Stomach smooth muscle (tissue), 2 donors: ENCODE measurements around the gene LRRC56.
A peak's percentile ranks its signal among the peaks of the same experiment; 100 is the strongest.
"Not testable (repeated sequence)": the region's sequence is repeated elsewhere in the genome, so short reads cannot be mapped to it uniquely, and the experiment has no call there.

Source experiments
- H3K27ac ChIP-seq: one replicate; pipeline ENCODE4 v1.7.0; 2013; ENCODE audit warnings: mild to moderate bottlenecking, low read length, inconsistent platforms
- H3K27me3 ChIP-seq, 2 donors: one replicate each; pipeline ENCODE4 v1.7.0; 2013; ENCODE audit warnings: low read length in 2 of 2; ENCODE audit not compliant: insufficient read depth in 2 of 2, control insufficient read depth in 1 of 2
- H3K36me3 ChIP-seq, 2 donors: one replicate each; pipeline ENCODE4 v1.7.0; 2013; ENCODE audit warnings: low read length in 2 of 2; ENCODE audit not compliant: control insufficient read depth in 2 of 2, insufficient read depth in 2 of 2
- H3K4me1 ChIP-seq: one replicate; pipeline ENCODE4 v1.7.0; 2013; ENCODE audit warnings: low read length; ENCODE audit not compliant: control insufficient read depth, insufficient read depth
- H3K4me3 ChIP-seq, 2 donors: one replicate each; pipeline ENCODE4 v1.7.0; 2013; ENCODE audit warnings: low read length in 2 of 2
- H3K9ac ChIP-seq, 2 donors: one replicate each; pipeline ENCODE4 v1.7.0; 2013; ENCODE audit warnings: low read length in 2 of 2, mild to moderate bottlenecking in 1 of 2
- H3K9me3 ChIP-seq, 2 donors: one replicate each; pipeline ENCODE4 v1.7.0; 2013; ENCODE audit warnings: low read length in 2 of 2; ENCODE audit not compliant: control insufficient read depth in 2 of 2
- donor health status: healthy.
- donor health status: Pancreatic carcinoma.

LRRC56 gene

DNA sequence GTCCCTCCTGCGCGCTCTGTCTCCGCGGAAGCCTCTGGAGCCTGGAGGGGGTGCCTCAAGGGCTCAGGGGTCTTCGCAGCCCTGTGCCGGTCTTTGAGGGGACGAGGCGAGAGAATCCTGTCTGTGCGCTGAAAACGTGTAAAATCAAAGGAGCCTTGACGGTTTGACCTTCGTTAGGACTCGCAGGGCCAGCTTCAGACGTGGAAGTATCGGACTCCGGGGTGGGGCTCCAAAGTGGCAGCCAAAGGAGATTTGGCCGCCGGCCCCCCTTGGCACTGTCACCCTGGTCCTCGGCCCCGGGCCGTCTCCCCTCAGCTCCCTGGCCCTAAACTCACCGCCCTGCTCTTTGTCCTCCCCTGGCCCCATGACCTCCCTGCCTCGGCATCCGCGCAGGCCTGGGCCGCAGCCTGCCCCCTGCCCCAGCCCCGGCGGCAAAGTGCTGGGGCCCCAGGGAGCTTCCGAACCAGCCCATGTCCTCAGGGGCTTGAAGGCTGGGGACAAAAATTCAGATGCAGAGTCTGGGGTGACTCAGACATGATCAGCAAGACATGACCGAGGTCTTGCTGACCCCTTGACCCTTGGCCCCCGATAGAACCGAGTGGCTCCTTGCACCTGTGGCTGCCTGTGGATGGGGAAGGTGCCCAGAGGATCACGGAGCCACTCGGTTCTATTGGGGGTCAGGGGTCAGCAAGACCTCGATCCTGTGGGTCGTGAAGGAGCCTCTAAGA lies 32.0 kb downstream of the LRRC56 start:
- H3K9ac ChIP-seq = peak overlapping the region; percentile 62 to 73
- peak overlapping the region; percentile 35 to 73 for H3K4me3 ChIP-seq
- H3K27me3 ChIP-seq = no peaks in the 10 kb centered on the region
- peak overlapping the region; percentile 58 for H3K27ac ChIP-seq
- no peaks in the 10 kb centered on the region for H3K36me3 ChIP-seq
- H3K4me1 ChIP-seq = peaks cover 21% of the 10 kb centered on the region
- no peaks in the 10 kb centered on the region for H3K9me3 ChIP-seq

DNA sequence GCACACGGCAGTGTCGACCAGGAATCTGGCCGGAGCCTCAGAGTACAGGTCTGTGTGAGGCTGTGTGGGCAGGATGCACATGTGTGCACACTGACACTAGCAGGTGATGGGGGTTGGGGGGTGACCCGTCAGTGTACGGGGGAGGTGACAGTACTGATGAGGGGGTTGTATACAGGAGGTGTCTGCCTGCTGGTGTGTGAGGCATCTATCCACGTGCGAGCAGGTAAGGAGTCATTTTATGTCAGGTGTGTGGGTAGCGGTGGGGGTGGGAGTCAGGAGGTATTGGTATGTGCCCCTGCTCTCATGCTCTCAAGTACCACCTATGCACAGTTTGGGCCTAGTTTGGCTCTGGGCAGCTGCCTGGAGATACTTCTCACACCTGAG lies 34.5 kb downstream of the LRRC56 start:
- H3K27me3 ChIP-seq = peaks cover 0 to 2% of the 10 kb centered on the region in 2 donors
- H3K9ac ChIP-seq = no peak overlapping the region
- peaks cover 30% of the 10 kb centered on the region for H3K4me1 ChIP-seq
- no peaks in the 10 kb centered on the region for H3K36me3 ChIP-seq
- H3K9me3 ChIP-seq = no peaks in the 10 kb centered on the region
- no peak overlapping the region for H3K4me3 ChIP-seq
- no peak overlapping the region for H3K27ac ChIP-seq

DNA sequence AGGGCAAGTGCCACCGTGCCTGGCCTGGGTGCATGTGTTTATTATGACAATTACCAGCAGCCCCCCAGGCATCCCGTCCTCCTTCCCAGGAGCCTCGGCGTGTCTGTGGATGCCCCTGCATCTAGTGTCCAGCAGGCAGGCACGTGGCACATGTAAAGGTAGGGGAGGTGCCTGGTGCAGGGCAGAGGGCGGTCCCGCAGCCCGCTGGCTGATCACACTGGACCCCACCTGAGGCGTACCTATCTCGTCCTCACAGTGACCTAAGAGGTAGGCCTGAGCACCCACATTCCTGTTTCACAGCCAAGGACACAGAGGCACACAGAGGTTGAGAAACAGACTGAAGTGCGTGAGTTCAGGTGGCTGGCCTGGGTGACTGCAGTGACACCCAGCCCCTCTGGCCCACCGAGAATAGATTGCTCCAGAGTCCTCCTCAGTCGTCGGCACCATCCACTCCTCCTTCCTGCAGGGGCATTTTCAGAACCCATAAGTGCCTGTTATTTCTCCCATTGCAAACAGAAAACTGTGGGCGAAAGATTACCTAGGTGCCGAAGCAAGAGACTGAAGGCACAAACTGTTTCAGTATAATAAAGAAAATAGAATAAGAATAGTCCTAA lies 35.9 kb downstream of the LRRC56 start:
- Histone ChIP-seq H3K9me3 (no peaks in the 10 kb centered on the region), H3K9ac (no peak overlapping the region), H3K27me3 (peaks cover 0 to 2% of the 10 kb centered on the region in 2 donors), H3K4me1 (peaks cover 33% of the 10 kb centered on the region), H3K36me3 (no peaks in the 10 kb centered on the region), H3K4me3 (no peak overlapping the region), H3K27ac (no peak overlapping the region)

DNA sequence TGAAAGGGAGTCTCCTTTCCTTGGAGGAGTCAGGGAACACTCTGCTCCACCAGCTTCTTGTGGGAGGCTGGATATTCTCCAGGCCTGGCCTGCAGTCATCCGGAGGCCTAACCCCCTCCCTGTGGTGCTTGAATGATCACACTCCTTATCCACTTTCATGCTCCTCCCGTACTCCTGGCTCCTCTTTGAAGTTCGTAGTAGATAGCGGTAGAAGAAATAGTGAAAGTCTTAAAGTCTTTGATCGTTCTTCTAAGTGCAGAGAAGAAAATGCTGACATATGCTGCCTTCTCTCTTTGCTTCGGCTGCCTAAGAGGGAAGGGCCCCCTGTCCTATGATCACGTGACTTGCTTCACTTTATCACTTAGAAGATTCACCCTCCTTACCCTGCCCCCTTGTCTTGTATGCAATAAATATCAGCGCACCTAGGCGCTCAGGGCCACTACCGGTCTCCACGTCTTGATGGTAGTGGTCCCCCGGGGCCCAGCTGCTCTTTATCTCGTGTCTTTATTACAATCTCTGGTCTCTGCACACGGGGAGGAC lies 36.8 kb downstream of the LRRC56 start:
- not testable (repeated sequence) for H3K27ac ChIP-seq, H3K36me3 ChIP-seq, H3K27me3 ChIP-seq, H3K4me3 ChIP-seq, H3K9me3 ChIP-seq, H3K9ac ChIP-seq
- H3K4me1 ChIP-seq = peaks cover 38% of the 10 kb centered on the region

DNA sequence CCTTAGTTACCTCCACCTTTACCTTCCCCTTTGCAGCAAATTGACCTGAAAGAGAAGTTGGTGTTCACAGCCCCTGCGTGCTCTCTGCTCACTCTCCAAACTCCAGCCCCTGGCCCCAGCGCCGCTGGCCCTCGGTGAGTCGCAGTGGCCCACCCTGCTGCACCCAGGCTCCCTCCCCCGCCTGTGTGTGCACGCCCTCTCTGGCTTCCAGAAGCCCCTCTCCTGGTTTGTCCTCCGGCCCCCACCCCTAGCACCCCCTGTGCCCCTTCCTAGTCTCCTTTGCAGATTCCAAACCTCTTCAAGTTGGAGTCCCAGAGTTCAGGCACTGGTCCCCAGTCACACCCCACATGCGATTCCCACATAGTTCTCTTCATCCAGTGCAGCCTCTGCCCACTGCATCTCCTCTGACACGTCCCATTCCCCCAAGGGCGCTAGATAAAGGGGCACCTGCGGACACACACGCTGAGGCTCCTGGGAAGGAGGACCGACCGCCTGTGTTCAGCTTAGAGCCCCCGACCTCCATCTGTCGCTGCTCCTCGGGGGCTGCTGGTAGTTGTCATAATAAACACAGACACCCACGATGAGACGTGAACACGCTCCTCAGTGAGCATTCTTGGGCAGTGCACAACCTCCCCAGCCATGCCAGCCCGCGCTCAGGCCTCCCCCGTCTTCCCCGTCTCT lies 37.4 kb downstream of the LRRC56 start:
- peaks cover 38% of the 10 kb centered on the region for H3K4me1 ChIP-seq
- no peaks in the 10 kb centered on the region for H3K9me3 ChIP-seq
- no peak overlapping the region for H3K9ac ChIP-seq
- H3K36me3 ChIP-seq = no peaks in the 10 kb centered on the region
- no peak overlapping the region for H3K27ac ChIP-seq
- peaks cover 0 to 2% of the 10 kb centered on the region in 2 donors for H3K27me3 ChIP-seq
- peak overlapping the region; percentile 56 to 75 for H3K4me3 ChIP-seq

DNA sequence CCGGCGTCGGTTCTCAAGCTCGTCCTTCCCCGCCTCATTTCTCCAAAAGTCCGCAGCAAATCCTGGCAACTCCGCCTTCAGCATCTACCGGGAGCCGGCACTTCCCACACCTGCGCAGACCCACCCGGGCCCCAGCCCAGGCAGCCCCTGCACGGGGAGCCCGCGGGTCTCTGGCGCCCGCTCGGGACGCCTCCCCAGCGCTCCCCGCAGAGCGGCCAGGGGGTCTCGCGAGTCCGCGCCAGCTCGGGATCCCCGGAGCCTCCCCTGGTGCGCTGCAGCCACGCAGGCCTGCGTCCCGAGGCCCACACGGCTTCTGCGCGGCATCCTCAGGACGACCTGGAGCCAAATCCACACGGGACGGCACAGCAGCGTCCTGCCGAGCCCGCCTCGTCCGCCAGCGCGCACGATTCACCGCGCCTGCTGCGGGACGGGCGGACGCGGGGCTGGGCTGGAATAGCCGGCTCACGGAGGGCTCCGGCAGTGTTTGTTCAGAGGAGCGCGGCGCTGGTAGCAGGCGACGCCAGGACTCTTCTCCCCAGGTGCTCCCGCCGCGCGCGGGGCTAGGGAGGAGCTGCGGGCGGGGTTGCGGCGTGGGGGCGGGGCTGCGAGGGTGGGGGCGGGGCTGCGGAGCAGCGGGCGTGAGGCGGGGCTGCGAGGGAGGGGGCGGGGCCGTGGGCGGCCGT lies 38.1 kb downstream of the LRRC56 start:
- Histone ChIP-seq H3K36me3 (no peaks in the 10 kb centered on the region), H3K9ac (no peak overlapping the region), H3K27me3 (peaks cover 0 to 2% of the 10 kb centered on the region in 2 donors), H3K27ac (no peak overlapping the region), H3K4me1 (peaks cover 45% of the 10 kb centered on the region), H3K4me3 (peak overlapping the region; percentile 56 to 75), H3K9me3 (no peaks in the 10 kb centered on the region)

DNA sequence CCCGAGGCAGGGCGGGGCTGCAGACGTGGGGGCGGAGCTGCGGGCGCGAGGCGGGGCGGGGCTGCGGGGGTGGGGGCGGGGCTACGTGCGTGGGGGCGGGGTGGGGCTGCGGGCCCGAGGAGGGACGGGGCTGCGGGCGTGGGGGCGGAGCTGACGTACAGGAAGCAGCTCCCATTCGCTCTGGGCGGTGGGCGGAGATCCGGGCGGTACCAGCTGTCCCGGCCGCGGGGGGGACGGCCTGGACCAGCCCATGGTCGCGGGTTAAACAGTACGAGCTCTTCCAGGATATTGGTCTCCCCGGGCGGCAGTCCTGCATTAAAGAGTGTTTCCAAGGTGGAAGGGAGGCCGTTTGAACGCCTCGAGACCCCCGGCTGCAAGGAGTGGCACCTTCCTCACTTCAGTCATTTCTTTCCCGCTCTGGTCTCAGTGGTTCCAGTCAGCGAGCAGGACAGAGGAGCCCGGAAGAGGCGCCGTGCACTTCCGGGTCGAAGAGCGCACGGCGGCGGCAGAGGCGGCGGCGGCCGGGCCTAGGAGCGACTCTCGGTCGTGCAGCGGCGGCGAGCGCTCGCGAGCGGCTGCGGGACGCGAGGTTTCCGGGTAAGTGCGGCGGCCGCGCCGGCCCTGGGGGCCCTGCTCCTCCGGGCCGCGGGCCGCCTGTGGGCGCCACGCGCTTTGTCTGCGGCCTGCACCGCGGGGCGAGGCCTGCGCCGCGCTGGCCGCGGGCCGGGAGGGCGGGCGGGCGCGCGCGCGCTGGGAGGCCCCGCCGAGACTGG lies 38.9 kb downstream of the LRRC56 start, which contains the start of gene PHRF1:
PHRF1 (plus strand) TSS at position 475 of the 773 bp plus-strand sequence. CDS start 5,043 bp downstream, outside the sequence.
- Histone ChIP-seq H3K9ac (peak within 1 kb of the TSS; percentile 89 to 94), H3K4me3 (peak within 1 kb of the TSS; percentile 95 to 96), H3K4me1 (peaks cover 45% of the 10 kb centered on the region), H3K27ac (peak within 1 kb of the TSS; percentile 86), H3K27me3 (peaks cover 0 to 2% of the 10 kb centered on the region in 2 donors), H3K36me3 (no peaks in the 10 kb centered on the region), H3K9me3 (no peaks in the 10 kb centered on the region)

DNA sequence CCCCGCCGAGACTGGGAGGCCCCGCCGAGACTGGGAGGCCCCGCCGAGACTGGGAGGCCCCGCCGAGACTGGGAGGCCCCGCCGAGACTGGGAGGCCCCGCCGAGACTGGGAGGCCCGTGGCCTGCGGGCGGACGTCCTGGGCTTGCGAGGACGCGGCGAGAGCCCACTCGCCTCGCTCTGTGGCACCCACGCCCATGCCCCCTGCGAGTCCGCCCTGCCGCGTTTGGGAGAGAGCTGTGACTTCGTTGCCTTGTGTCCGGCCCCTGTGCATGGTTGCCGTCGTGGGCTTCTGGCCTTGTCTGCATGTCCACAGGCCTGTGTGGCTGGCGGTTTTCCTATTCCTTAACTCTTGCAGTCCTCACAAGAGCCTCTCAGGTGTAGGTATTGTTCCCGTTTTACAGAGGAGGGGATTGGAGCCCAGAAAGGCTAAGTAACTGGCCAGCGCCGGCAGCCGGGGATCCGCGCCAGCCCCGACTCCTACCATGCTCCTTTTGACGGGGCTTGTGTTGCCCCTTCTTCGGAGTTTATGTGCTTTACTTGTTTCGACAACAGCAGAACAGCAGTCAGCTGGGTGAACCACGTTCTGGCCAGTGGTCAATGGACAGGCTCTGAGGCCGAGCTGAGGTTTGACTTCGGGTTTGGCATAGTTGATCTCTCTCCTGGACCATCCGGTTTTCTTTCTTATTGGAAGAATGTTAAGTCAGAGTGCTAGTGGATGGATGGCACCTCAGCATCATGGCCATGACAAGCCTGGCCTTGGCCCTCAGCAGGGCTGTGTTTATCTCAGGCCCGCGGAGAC lies 39.7 kb downstream of the LRRC56 start:
- peaks cover 51% of the 10 kb centered on the region for H3K4me1 ChIP-seq

DNA sequence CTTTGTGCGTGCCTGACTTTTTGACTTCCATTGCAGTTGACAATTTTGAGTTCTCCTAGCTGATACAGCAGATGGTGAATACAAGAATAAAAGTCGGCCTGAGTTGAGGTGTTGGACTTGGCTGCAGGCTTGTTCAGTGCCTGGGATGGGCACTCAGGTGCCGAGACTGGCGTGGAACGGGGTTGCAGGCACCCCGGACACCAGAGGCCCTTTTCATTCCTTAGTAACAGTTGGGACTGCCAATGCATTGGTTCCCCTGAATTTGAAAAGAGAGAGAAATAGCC lies 40.2 kb downstream of the LRRC56 start:
- Histone ChIP-seq H3K36me3 (peaks cover 4% of the 10 kb centered on the region in 2 donors), H3K4me1 (peaks cover 51% of the 10 kb centered on the region), H3K4me3 (peak overlapping the region; percentile 95 to 96), H3K27me3 (peaks cover 0 to 2% of the 10 kb centered on the region in 2 donors), H3K9me3 (no peaks in the 10 kb centered on the region), H3K27ac (no peak overlapping the region), H3K9ac (peak overlapping the region; percentile 89 to 94)

More for the DNA sequence above, 39.7 kb downstream of the LRRC56 start:
- Histone ChIP-seq H3K4me3 (peak overlapping the region; percentile 95 to 96), H3K27me3 (peaks cover 0 to 2% of the 10 kb centered on the region in 2 donors), H3K36me3 (peaks cover 4% of the 10 kb centered on the region in 2 donors), H3K9me3 (no peaks in the 10 kb centered on the region), H3K9ac (peak overlapping the region; percentile 89 to 94), H3K27ac (peak overlapping the region; percentile 49)
